HG03575 (cell line): ENCODE measurements around the gene AMPD2.
"Not testable (repeated sequence)": the region's sequence is repeated elsewhere in the genome, so short reads cannot be mapped to it uniquely, and the experiment has no call there.

Experiments used
- ATAC-seq: cut with Tn5 transposase; IDR thresholded peaks from one replicate; pipeline ENCODE4 v1.9.1; 2021; ENCODE audit not compliant: unreplicated experiment, insufficient number of reproducible peaks, low FRiP score; ENCODE audit errors: extremely low read depth

Gene AMPD2

DNA sequence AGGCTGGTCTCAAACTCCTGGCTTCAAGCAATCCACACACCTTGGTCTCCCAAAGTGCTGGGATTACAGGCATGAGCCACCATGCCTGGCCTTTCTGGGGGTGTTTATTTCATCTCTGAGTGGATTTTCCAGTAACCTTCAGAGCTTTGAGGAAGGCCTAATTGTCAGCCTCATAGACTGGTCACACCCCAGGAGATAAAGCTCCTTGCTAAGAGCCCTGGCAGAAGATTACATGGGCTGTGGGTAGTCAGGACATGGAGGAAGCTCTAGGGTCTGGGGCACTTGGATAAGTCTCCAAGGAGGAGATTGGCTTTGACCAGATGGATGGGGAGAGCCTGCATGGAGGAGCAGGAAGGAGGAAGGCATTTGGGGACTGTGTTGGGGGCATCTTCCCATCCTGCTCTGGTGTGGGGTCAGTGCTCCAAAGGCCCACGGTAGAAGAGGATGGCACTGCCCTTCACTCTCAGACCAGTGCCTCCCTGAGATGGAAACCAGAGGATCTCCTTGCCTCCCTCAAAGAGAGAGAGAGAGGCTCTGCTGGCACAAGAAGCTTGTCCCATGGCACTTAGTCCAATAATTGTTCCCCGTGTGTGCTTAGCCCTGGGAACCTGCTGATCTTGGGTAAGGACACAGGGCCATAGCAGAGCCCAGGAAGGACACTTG lies 21.6 kb downstream of the AMPD2 start:
- no peak for ATAC-seq

DNA sequence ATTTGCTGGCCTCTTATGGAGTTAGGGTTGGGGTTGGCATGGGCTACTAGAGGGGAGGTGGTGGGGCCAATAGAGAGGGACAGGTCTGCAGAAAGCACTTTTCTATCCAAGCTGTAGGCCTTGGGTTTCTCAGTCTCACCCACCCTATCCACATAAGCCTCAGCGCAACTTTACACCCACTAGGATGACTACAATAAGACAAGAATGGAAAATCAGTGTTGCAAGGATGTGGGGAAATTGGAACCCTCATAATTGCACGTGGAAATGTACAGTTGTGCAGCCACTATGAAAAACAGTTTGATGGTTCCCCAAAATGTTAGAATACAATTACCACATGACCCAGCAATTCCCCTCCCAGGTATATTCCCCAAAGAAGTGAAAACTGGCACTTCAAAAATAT lies 22.2 kb downstream of the AMPD2 start:
- no peak for ATAC-seq

DNA sequence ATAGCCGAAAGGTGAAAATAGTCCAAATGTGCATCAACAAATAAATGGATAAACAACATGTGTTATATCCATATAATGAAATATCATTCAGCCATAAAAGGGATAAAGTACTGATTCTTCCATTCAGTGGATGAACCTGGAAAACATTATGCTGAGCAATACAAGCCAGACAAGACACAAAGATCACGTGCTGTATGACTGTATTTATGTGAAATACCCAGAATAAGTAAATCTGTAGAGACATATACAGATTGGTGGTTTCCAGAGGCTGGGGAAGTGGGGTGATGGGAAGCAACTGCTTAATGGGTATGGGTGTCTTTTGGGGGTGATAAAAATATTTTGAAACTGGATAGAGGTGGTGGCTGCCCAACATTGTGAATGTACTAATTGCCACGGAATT lies 23.0 kb downstream of the AMPD2 start:
- ATAC-seq = no peak

DNA sequence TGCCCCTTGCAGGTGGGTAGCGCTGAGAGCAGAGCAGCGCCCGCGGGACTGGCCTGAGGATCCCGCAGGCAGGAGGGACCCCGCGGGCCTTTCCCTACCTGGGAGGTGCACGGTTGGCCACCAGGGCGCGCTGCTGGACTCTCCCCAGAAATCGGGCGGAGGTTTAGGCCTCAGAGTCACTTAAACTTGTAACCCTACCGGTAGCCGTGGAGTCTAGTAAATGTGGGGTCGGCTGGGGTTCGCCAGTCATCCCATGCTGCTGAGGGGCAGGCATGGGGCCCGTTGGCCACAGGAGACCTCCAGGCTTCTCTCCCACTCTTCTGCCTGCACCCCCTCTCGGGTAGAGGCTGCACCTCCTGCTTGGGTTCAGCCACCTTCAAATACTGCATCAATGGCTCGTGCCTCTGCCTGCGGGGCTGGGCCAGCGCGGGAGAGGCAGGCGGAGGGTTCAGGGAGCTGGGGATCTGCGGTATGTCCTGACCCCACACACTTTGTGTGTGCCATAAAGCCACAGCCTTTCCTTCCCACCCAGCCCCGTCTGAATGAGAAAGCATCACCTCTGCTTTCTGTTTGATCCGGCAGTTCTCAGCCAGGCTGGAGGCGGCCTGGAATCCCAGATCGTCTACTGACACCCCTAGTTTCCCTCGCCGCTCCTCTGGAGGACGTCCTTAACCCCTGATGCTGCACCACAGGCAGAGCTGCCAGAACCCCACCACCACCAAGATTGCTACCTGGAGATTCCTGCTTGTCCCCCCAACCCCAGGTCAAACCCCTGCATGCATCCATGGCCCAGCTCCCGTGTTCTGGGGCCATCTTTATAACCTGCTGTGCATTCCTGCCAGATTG lies 24.0 kb downstream of the AMPD2 start:
- no peak for ATAC-seq

DNA sequence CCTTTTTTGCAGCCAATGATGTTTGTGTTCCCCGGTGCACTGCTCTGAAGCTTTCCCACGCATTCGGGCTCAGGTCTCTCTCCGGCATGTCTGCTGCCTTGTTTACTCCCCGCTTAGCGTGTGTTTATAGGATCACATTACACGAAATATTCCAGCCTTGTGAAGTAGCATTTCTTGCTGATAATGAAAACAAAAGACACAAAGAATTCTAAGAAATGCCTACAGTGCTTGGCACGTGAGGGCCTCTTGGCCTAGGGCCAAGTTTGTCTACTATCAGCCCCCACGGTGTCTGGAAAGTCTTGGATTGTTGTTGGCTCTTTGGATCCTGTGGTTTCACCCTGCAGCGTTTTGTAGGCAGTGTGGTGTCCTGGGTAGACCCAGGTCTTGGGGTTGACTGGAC lies 25.0 kb downstream of the AMPD2 start:
- no peak for ATAC-seq

DNA sequence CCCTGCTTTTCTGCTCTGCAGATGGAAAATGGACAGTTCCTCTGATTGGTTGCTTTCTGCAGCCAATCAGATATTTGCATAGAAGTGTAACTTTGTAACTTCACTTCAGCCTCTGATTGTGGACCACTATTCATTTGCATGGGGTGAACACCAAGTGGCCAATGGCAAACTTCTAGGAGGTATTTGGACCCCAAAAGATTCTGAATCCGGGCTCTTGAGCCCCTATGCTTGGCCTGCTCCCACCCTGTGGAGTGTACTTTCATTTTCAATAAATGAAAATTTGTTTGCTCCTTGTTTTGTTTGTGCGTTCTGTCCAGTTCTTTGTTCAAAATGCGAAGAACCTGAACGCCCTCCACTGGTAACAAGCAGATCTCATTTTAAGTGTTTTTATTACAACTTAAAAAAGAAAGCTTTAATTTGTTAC lies 29.9 kb downstream of the AMPD2 start:
- no peak for ATAC-seq

DNA sequence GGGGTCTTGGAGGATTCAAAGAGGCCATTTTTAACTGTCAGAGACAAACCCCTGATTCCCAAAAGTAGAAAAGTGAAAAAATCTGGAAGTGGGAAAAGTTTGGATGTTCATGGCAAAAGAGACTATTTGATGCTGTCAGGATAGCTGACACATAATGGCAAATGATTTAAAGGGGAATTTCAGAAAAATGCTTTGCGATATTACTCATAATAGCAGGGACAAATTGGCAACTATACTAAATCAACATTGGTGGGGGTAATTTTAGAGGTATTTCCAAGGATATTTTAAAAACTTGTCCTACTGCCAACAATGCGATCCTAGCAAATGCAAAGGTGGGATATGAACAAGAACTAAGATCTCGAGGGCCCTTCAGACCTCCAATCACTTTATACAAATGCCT lies 31.0 kb downstream of the AMPD2 start:
- ATAC-seq = no peak

DNA sequence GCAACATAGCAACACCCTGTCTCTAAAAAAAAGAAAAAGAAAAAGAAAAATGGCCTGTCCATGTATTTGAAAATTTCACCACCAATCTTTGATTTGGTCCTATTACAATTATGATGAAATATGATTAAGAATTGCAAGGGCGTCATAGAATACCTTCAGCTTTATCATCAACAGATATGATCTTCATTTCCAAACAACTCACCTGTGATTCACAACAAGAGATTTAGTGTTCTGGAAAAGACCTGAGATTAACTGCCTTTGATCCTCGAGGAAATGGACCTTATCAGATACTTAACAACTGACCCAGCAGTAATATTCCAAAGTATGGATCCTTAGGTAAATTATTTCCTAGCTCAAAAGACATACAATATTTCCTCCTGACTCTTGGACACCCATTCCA lies 32.8 kb downstream of the AMPD2 start:
- no peak for ATAC-seq

DNA sequence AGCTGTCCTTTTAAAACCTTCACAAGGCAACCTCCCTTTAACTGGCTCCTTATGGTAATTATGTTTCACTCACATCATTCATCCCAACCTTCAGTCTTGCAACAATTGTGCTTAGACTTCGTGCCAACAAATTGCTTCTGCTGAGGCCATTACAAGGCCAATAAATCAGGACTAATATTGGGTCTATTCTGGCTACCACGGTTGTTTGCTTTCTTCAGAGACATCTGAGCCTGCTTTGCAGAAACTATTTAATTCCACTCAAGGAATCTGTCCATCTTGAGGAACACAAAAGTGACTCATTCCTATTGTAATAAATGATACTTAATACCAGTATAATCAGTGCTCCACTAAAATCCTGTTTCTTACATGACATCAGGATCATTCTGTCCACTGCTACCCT lies 33.7 kb downstream of the AMPD2 start:
- ATAC-seq = no peak

DNA sequence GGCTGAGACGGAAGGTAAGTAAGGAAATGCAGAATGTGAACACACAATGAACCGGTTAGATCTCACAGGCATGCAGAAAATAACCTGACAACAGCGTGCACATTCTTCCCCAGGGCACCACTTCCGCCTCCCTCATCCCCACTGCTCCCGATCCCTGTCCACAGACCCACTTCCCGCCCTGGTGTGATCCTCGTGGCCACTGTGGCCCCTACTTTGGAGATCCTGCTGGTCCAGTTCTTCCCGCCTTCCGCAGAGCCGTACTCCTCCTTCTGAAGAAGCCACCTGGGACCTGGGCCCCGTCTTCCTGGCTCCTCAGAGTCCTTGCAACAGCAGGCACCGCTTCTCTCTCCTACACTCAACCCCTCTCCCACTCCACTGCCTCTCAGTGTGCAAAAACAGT lies 34.9 kb downstream of the AMPD2 start:
- ATAC-seq = no peak

DNA sequence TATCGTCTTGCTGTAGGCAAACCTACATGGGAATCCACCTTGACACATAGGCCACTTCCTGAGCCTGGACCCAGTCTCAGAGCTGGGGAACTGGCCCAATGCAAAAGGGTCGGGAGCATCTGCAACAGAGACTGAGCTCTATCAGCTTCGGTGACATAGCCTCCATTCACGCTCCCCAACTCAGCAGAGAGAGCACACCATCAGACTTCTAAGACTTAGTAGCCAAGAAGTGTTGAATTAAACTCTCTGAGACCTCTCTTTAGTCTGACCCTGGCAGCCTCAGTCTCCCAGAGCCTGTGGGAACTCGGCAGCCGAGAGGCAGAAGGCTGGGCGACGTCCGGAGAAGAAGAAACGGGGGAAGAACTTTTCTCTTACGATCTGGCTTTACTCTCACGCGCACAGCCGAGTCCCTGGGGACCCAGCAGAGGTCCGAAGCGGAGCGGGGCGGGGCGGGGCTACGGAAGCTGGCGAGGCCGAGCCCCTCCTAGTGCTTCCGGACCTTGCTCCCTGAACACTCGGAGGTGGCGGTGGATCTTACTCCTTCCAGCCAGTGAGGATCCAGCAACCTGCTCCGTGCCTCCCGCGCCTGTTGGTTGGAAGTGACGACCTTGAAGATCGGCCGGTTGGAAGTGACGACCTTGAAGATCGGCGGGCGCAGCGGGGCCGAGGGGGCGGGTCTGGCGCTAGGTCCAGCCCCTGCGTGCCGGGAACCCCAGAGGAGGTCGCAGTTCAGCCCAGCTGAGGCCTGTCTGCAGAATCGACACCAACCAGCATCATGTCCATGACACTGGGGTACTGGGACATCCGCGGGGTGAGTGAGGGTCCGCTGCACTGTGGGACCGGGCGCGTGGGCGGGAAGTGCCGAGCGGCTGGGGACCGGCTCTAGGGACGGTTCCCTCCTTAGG lies 36.2 kb downstream of the AMPD2 start, which contains the start of gene GSTM4:
Gene GSTM4, plus strand, starts transcription at position 485 of the 905 bp plus-strand sequence. Its CDS starts 291 bp downstream, at position 776.
- ATAC-seq = no peak

DNA sequence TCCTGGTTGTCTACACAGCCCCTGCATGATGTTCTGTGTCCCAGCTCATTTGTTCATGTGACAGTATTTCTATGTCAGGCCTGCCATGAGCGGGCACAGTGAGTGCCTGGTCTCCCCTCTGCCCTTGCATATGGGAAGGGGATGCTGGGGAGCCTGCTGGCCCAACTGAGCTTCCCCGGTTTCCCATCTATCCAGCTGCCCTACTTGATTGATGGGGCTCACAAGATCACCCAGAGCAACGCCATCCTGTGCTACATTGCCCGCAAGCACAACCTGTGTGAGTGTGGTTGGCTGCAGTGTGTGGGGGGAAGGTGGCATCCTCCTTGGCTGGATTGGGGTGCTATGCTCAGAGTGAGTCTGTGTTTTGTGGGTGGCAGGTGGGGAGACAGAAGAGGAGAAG lies 37.8 kb downstream of the AMPD2 start:
- no peak for ATAC-seq

DNA sequence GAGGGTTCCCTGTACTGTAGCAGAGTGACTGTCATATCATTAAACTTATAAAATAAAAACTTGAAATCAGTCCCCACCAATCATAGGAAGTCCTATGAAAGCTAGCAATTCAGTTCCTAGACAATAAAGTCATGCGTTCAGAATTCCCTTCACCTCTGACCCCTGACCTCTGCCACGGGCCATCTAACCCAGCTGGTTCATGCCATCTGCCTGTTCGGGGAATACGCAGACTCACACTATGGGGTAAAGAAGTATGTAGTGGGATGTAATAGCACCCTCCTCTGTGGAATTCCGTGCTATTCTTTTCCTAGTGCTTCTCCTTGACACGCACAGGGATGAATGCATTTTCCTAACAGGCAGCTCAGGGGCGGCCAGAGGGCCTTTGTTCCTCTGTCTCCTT lies 38.3 kb downstream of the AMPD2 start:
- no peak for ATAC-seq

DNA sequence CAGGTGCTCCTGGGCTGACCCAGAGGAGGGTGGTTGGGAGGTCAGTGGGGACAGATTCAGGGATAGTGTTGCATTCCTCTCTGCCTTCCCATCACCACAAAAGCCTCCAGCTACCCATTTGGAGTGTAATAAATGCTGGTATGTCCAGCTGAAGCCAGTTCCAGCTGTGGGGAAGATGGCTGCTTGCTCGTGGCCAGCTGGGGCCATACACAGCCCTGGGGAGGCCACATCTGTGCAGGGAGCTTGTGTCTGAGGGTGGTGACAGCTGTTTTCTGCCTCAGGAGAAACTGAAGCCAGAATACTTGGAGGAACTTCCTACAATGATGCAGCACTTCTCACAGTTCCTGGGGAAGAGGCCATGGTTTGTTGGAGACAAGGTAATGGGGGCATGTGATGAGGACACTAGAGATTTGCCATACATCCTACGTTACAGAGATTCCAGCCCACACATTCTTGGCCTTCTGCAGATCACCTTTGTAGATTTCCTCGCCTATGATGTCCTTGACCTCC lies 39.0 kb downstream of the AMPD2 start:
- no peak for ATAC-seq

DNA sequence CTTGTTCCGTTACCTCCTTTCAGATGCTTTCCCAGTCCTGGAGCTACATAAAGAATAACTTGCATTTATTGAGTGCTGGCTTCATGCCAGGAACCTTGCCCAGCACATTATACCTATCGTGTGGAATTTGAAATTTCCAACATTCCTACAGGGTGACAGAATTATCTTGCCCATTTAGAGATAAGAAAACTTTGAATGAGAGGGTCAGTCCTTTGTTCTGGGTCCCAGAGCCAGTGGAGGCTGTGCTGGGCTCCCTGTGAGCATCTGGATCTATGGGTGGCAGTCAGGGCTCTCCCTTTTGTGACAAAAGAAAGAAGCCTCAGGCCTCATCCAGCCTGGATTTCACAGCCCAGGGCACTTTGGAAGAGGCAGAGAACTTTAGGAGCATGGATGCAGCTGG lies 39.5 kb downstream of the AMPD2 start:
- no peak for ATAC-seq

DNA sequence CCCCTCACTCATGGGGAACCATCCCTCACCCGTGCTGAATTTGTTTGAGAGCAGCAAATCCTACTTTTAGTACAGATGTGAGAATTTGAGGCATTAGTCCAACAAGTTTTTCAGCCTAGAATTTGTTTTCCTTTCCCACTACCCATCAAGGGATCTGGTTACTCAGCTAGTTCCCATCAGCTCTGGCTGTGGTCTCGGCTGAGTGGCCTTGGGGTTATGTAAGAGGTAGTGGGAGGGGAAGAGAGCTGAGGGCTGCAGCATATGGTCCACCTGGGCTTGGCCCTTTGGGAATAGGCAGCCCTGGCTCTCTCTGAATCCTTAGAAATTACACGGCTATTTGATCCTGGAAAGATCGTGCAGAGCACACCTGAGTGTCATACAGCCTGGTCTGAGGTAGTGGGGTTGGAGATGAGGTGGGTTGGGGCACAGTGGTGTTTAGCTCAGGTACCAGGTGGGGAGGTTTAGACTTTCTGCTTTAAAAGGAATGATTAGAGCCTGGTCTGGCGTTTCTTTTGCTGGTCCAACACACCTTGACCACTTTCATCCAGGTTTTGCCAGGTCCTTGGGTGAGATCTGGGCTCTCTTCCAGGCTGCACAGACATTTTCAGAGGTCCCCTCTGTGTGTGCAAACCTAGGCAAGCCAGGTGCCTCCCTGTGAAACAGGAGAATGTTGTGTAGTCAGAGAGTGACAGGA lies 40.5 kb downstream of the AMPD2 start:
- no peak for ATAC-seq

DNA sequence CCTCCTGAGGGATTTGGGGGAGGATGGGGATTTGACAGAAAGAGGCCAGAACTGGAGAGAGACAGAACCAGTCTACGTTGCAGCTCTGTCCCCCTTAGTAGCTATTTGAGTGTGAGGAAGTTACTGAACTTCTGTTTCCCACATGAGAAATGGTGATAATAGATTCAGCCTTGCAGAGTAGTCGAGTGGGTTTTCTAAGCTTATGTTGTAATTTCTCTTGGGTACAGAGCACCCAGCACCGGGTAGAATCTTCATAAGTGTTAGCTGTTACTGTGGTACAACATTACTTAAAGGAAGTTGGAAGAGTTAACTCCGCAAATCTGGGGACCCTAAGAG lies 41.0 kb downstream of the AMPD2 start:
- ATAC-seq = not testable (repeated sequence)

DNA sequence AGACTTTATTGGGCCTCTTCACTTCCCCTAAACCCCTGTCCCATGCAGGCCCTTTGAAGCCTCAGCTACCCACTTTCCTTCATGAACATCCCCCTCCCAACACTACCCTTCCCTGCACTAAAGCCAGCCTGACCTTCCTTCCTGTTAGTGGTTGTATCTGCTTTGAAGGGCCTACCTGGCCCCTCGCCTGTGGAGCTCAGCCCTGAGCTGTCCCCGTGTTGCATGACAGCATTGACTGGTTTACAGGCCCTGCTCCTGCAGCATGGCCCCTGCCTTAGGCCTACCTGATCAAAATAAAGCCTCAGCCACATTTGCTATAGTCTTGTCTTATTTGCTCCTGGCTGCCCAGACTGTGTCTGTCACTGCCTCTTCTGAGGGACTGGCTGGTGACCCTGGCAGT lies 41.8 kb downstream of the AMPD2 start:
- ATAC-seq = no peak

DNA sequence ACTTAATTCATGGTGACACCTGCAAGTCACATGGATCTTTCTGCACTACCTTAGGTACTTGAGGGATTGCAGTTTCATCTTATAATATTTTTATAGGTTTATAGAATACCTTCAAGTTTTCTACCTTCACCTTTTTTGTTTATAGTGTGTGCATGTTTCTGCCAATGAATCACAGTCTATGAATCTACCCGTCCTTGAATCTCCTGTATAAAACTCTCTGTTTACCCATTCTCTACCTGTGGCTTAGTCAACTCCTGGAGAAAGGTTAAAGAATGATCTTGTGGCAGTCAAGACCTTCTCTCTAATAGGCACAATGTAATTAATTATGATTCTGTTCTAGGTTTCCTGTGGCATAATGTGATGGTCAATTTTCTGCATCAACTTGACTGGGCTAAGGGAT lies 45.0 kb downstream of the AMPD2 start:
- no peak for ATAC-seq
